HG03108 (cell line): Measurements from ENCODE around the gene LIF.

Experiments
- ATAC-seq: cut with Tn5 transposase; IDR thresholded peaks from one replicate; pipeline ENCODE4 v1.9.1; 2021; ENCODE audit warnings: moderate library complexity; ENCODE audit not compliant: unreplicated experiment

LIF gene

GRCh38 chr22:30265131-30265720 is 18.7 kb upstream of the LIF start:
- ATAC-seq = no peak

- no peak for ATAC-seq
Observed at GRCh38 chr22:30263883-30264282, 17.3 kb upstream of the LIF start.

DNA sequence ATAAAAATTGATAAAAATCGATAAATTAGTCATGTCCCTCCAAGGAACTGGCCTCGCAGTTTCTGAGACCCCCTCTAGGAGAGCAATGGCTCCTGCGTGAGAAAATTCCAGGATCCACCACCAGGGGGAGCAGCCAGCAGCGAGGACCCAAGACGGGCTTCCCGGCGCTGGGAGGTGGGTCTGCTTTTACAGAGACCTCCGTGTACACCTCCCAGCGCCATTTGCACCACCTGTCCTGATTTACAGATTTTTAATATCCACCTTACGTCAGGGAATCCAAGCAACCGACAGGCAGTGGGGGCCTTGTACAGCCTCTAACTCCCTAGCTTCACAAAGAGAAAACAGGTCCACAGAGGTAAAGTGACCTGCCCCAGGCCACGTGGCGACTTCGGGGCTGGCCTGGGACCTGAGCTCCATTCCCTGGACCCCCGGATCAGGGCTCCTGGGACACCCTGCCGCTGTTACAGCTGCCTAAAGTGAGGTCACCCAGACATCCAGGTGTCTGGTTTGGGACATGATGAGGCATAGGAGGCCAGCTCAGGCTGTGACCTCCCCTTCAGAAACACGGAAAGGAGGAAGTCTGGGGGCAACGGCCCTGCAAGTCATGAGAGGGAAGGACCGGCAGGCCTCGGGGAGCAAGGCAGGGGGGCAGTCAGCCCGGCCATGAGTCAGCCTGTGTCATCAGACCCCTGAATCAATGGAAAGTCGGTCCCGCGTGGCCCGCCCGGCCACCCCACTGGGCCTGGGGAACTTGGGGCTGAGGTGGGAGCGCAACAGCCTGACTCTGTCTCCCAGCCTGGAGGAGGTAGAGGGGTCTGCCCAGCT is 16.6 kb upstream of the LIF start:
- no peak for ATAC-seq

GRCh38 chr22:30262112-30262511 is 15.6 kb upstream of the LIF start:
- ATAC-seq = no peak

- ATAC-seq = no peak
Observed at GRCh38 chr22:30261134-30261533, 14.6 kb upstream of the LIF start.

- ATAC-seq = no peak
Observed at GRCh38 chr22:30260682-30261081, 14.1 kb upstream of the LIF start.

- no peak for ATAC-seq
Observed at GRCh38 chr22:30260276-30260675, 13.7 kb upstream of the LIF start.

DNA sequence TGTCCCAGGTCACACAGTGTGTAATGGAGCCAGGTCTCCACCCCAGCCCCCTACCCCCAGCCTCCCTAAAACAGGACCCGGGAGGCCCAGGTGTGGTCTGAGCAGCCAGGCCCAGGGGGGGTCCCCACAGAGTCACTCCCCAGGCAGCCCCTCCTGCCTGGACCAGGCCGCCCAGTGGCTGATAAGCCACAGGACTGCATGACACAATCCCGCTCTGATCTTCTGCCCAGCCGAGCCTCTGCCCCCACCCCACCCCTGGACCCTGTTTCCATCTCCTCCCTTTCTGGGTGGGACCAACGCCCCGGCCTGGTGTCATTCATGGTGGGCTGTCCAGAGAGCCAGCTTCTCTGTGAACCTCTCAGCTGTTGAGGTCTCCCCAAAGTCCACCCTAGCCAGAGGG is 7.8 kb upstream of the LIF start:
- no peak for ATAC-seq

- no peak for ATAC-seq
Observed at GRCh38 chr22:30253205-30253852, 6.8 kb upstream of the LIF start.

DNA sequence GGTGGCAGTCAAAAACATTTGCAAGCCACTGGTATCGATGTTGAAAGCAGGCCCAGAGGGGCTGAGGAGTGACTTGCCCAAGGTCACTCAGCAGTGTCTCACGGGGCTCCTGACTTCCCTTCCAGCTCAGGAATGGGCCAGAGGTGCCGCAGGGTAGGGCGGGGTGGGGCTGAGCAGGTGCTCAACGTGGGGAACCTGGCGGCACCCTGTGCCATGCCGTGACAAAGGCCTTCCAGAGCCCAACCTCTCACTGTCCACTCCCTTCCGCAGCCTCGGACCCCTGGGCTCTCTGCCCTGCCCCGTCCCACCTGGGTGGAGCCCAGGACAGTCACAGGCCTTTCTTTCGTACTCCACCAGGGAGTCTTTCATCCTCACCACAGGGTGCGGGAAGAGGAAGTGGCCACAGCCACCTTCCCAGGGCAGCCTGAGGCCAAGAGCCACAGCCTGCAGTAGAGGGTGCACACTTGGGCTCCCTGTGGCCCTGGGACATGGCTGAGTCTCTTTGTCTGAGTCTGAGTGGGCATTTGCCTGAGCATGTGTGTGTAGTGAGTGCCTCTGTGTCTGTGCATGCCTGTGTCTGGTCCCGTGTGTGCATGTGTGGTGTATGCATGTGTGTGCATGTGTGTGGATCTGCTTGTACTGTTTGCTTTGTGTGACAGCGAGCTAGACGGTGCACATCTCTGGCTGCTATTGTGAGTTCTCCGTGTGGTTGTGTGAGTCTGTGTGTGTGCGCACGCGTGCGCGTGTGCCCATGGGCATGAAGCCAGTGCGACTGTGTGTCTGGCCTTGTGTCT is 6.0 kb upstream of the LIF start:
- ATAC-seq = no peak

DNA sequence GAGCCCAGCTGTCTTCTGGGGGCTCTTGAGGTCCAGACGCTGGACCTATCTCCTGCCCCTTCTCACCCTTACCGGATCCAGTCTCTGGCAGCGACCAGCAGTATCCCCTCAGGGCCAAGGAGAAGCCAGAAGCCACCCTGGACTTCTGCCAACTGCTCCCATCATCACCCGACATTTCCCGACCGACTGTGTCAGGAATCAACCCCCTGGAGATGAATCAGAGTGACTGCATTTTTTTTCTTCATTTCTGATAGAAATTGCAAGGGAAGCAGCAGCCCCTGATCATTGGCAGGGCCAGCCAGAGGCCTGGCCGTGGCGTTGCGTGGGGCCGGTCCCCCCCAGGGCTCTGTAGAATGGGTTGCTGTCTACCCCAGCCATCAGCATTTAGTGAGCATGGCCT is 5.2 kb upstream of the LIF start:
- ATAC-seq = no peak

- ATAC-seq = no peak
Observed at GRCh38 chr22:30250661-30251267, 4.2 kb upstream of the LIF start.

GRCh38 chr22:30250039-30250565 is 3.5 kb upstream of the LIF start:
- no peak for ATAC-seq

GRCh38 chr22:30249049-30250038 is 2.8 kb upstream of the LIF start:
- ATAC-seq = no peak

GRCh38 chr22:30248484-30248883 is 1.9 kb upstream of the LIF start:
- no peak for ATAC-seq

DNA sequence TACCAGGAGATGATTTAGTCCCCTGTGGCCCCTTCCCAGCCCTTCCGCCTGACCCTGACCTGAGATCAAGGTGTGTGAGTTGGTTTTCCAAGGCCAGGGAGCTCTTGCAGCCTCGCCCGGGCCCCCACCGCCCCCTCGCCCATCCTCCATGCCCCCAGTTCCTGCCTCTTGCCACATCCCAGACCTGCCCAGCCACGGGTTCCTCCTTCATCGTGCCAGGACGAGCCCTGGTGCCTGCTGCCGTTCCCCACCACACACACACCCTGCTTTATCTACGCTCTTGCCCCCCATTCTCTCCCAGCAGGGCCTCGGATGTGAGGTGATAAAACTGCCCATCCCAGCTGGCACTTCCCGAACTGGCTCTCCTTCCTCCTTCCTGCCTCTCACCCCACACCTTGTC is 1.4 kb upstream of the LIF start:
- no peak for ATAC-seq

- ATAC-seq = no peak
Observed at GRCh38 chr22:30247561-30247960, 1.0 kb upstream of the LIF start.

DNA sequence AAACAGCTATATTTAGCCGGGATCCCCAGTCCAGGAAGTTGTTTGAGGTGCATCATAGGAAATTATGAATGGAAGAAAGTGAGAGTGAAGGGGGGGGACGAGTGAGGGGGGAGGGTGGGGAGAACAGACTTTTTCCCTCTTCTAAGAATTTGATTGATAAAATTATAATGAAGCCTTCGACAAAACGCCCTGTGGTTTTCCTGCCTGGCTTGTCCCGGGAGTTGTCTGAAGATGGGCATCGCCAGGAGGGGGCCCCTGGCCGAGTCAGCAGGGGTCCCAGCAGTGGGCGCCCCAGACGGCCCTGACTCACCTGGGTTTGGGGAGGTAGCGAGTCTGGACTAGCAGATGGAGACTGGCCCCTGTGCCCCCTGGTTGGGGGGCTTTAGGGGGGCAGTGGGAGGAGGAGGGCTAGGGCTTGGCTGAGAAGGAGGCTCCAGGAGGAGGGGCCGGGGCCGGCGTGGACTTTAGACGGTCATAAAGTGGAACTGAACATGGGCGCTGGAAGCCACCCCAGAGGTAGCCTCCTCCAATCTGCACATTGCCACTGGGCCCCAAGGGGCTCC is 336 bp upstream of the LIF start:
- no peak for ATAC-seq
